ENCODE data around the gene TMPRSS9.
A peak's percentile ranks its signal among the peaks of the same experiment; 100 is the strongest.
"Not testable (repeated sequence)": the region's sequence is repeated elsewhere in the genome, so short reads cannot be mapped to it uniquely, and the experiment has no call there.

Gene TMPRSS9

GRCh38 chr19:2441096-2441752 is 81.2 kb downstream of the TMPRSS9 start:
- no peak for DNase-seq

- no peak for DNase-seq
These were observed 83.2 kb downstream of the TMPRSS9 start for GRCh38 chr19:2443116-2443784.

- no peak for DNase-seq
These were observed 83.7 kb downstream of the TMPRSS9 start for GRCh38 chr19:2443785-2444182.

DNA sequence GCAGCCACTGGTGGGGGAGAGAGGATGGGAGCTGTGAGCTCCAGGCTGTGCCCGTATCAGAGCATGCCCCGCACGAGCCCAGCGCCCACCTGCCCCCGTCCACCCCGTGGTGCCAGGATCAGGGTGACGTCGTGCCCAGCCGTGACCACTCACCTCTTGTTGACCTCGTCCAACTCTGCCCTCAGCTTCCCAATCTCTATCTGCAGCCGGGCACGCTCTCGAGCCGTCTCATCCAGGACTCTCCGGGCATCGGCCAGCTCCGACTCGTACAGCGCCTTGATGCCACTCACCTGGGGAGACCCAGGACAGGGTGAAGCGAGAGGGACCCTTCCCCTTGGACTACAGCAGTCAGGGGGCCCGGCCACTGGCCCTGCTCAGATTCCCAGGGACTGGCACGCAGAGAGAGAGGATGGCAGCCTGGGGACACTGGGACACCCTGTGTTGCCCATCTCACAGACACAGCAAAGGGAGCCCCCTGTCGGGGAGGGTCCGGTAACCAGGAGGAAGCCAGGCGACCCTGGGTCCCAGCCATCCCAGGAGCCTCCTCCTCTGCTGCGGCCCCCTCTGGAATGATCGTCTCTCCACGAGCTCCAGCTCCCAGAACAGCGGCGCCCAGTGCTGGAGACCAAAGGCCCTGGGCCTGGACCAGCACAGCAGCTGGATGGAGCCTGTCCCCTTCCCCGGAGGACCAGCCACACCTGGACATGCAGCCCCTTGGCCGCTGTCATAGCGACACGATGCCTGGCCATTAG is 84.4 kb downstream of the TMPRSS9 start:
- no peak for DNase-seq

DNA sequence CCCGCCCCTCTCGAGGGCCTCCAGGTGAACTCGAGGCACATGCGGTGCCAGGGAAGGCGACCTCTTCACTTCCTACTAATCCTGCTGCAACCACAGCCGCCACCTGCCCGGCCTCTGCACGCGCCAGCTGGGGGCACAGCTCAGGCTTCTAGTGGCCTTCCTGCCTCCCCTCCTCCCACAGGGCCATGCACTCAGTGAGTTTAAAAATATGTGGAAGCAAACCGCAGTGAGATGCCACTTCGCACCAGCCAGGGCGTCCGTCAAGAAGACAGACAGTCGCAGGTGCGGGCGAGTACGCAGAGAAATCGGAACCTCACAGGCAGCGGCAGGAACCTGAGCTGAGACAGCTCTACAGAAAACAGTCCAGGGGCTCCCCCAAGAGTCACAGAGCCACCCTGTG is 86.3 kb downstream of the TMPRSS9 start:
- no peak for DNase-seq

DNA sequence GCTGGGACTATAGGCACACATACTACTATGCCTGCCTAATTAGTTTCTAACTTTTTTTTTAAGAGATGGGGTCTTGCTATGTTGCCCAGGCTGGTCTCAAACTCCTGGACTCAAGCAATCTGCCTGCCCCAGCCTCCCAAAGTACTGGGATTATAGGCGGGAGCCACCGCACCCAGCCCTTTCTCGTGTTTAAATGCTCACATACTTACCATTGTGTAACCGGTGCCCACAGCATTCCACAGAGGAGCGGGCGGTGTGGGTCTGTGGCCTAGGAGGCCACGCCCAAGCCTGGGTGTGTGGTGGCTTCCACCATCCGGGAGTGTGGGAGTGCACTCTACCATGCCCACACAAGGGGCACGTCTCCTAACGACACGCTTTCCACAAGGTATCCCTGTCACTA is 89.0 kb downstream of the TMPRSS9 start:
- DNase-seq: no peak

DNA sequence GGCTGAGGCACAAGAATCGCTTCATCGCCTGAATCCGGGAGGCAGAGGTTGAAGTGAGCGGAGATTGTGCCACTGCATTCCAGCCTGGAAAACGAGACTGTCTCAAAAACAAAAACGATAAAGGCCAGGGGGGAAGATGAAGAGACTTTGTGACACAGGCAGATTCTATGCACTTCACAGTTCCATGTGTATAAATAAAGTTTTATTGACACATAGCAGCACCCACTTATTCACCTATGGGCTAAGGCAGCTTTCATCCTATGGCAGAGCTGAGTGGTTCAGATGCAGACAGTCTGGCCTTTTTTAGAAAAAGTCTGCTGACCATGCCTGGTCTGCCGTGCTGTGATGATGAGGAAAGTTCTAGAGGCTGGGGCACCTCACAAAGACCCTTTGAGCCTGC is 91.1 kb downstream of the TMPRSS9 start:
- DNase-seq: no peak

- DNase-seq: no peak
These were observed 91.7 kb downstream of the TMPRSS9 start for GRCh38 chr19:2451741-2452140.

- DNase-seq: no peak
These were observed 93.5 kb downstream of the TMPRSS9 start for GRCh38 chr19:2453431-2454025.

DNA sequence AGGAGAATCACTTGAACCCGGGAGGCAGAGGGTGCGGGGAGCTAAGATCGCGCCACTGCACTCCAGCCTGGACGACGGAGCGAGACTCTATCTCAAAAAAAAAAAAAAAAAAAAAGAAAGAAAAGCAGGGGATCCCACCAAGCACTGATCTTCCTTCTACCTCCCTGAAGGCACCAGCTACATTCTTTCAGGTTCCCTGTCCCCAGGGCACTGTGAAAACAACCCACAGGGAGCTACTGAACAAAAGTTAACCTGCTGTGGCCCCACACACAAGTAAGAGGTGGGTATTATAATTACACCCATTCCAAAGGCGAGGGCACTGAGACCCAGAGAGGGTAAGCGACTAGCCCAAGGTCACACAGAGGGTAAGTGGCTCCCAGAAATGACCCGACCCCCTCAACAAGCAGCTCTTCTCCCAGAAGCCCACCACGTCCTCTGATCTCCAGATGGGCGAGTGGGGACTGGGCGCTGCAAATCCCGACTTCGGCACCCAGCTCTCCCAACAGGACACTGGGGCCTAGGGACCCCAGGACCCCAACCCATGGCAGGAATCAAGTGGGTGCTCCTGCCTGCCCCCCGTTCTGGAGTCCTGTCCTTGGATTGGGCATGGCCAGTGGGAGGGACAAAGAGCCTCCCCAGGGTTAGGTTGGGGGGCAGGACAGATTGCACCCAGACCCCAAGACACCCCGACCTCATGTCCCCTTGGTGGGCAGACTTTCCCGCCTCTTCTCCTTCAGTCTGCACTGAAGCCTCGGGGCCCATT is 94.3 kb downstream of the TMPRSS9 start:
- no peak for DNase-seq

GRCh38 chr19:2454962-2455850 is 95.1 kb downstream of the TMPRSS9 start:
- DNase-seq: no peak

GRCh38 chr19:2455851-2456570 is 95.9 kb downstream of the TMPRSS9 start:
- peak; percentile 52 for DNase-seq

DNA sequence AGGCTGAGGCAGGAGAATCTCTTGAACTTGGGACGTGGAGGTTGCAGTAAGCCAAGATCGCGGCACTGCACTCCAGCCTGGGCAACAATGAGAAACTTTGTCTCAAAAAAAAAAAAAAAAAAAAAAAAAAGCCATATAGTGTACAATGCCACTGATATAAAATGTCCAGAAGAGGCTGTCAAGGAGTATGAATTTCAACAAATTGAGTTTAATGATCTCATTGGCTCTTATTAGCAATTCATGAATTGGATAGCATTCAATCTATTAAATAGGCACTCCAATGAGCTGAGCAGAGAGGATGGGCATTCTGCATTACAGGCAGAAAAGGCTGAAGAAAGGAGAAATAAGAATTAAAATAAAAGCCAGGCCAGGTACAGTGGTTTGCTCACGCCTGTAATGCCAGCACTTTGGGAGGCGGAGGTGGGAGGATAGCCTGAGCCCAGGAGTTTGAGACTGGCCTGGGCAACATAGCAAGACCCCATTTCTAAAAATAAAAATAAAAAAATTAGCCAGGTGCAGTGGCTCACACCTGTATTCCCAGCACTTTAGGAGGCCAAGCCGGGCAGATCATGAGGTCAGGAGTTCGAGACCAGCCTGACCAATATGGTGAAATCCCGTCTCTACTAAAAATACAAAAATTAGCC is 97.5 kb downstream of the TMPRSS9 start:
- no peak for DNase-seq

GRCh38 chr19:2458054-2458453 is 98.0 kb downstream of the TMPRSS9 start:
- no peak for DNase-seq

GRCh38 chr19:2458776-2459175 is 98.7 kb downstream of the TMPRSS9 start:
- not testable (repeated sequence) for DNase-seq

DNA sequence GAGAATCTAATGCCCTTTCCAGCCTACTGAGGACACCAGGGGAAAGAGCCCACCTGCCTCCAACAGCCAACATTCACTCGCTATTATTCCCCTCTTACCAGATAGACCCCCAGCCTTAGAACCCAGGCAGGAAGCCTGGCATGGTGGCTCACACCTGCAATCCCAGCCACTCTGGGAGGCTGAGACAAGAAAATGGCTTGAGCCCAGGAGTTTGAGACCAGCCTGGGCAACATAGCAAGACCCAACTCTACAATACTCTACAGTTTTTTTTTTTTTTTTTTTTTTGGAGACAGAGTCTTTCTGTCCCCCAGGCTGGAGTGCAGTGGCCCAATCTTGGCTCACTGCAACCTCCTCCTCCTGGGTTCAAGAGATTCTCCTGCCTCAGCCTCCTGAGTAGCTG is 100.2 kb downstream of the TMPRSS9 start:
- DNase-seq: no peak

DNA sequence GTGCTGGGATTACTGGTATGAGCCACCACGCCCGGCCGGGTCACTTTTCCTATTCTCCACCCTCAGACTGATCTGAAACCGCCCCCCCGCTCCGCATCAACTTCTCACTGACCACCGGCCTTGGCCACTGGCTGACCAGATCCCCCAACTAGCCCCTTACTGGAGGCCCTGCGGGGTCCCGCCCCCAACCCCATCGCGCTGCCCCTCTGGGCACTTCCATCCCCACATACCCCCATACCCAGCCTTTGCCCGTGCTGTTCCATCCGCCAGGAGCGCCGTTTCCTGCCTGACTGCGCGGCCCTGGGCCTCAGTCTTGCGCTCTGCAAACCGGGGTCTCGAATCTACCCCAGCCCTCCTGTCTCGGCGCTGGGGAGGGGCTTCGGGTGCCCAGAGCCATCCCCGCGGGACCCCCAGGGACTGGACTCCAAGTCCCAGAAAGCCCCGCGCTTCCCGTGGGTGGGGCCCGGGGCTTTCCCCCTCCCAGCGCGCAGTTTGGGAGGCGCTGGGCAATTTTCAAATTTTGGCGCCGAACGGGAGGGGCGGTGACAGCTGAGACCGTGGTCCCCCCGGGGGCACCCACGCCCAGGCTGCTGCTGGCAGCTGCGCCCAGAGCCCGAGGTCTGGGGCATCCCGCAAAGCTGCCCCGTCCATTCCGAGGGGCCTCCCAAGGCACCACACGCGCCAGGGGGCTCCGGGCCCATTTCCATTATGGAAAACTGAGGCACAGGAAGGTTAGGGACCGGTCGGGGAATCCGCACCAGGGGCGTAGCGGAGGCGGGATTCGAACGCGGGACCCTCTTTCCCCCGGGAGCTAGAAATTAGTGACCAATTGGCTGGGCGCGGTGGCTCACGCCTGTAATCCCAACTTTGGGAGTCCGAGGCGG is 101.9 kb downstream of the TMPRSS9 start:
- DNase-seq: peak; percentile 28

- no peak for DNase-seq
These were observed 102.8 kb downstream of the TMPRSS9 start for GRCh38 chr19:2462635-2463421.

DNA sequence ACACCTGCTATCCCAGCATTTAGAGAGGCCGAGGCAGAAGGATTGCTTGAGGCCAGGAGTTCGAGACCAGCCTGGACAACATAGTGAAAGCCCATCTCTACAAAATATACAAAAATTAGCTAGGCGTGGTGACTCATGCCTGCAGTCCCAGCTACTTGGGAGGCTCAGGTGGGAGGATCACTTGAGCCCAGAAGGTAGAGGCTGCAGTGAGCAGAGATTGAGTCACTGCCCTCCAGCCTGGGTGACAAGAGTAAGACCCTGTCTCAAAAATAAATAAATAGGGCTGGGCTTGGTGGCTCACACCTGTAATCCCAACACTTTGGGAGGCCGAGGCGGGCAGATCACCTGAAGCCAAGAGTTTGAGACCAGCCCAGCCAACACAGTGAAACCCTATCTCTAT is 103.6 kb downstream of the TMPRSS9 start:
- not testable (repeated sequence) for DNase-seq
